ENCODE measurements around the gene MVB12B. TPM values are rescaled to one million over a fixed set of nuclear protein-coding genes. Genes with fewer than 3 reads are reported as not detected.
A peak's percentile ranks its signal among the peaks of the same experiment; 100 is the strongest.

The MVB12B gene
- total and polyA plus RNA-seq, 2 of the 13 experiments (the other 11 are each of a cell fraction or from before 2014, with no cell fraction given): 12.1 to 30.1 TPM

GRCh38 chr9:126326228-126327005 lies at the start of gene MVB12B (continued):
- TF ChIP-seq, protein P1, sequence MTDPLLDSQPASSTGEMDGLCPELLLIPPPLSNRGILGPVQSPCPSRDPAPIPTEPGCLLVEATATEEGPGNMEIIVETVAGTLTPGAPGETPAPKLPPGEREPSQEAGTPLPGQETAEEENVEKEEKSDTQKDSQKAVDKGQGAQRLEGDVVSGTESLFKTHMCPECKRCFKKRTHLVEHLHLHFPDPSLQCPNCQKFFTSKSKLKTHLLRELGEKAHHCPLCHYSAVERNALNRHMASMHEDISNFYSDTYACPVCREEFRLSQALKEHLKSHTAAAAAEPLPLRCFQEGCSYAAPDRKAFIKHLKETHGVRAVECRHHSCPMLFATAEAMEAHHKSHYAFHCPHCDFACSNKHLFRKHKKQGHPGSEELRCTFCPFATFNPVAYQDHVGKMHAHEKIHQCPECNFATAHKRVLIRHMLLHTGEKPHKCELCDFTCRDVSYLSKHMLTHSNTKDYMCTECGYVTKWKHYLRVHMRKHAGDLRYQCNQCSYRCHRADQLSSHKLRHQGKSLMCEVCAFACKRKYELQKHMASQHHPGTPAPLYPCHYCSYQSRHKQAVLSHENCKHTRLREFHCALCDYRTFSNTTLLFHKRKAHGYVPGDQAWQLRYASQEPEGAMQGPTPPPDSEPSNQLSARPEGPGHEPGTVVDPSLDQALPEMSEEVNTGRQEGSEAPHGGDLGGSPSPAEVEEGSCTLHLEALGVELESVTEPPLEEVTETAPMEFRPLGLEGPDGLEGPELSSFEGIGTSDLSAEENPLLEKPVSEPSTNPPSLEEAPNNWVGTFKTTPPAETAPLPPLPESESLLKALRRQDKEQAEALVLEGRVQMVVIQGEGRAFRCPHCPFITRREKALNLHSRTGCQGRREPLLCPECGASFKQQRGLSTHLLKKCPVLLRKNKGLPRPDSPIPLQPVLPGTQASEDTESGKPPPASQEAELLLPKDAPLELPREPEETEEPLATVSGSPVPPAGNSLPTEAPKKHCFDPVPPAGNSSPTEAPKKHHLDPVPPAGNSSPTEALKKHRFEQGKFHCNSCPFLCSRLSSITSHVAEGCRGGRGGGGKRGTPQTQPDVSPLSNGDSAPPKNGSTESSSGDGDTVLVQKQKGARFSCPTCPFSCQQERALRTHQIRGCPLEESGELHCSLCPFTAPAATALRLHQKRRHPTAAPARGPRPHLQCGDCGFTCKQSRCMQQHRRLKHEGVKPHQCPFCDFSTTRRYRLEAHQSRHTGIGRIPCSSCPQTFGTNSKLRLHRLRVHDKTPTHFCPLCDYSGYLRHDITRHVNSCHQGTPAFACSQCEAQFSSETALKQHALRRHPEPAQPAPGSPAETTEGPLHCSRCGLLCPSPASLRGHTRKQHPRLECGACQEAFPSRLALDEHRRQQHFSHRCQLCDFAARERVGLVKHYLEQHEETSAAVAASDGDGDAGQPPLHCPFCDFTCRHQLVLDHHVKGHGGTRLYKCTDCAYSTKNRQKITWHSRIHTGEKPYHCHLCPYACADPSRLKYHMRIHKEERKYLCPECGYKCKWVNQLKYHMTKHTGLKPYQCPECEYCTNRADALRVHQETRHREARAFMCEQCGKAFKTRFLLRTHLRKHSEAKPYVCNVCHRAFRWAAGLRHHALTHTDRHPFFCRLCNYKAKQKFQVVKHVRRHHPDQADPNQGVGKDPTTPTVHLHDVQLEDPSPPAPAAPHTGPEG (CRISPR knock-in tag; IDR thresholded peaks at IDR 0.05): 0 out of 2 replicates have a peak, but pooled peaks have one; percentile 14
- TF ChIP-seq THAP11 (CRISPR knock-in tag; IDR thresholded peaks at IDR 0.05) (no peak), ZMAT3 (CRISPR knock-in tag; conservative IDR thresholded peaks at IDR 0.05) (no peak), BHLHE40 (IDR thresholded peaks at IDR 0.05; ENCODE audit: low read length) (no peak), ZBTB7B (CRISPR knock-in tag; IDR thresholded peaks at IDR 0.05) (peak; percentile 71; the same call in 1 of the 2 replicates), KLF9 (CRISPR knock-in tag; IDR thresholded peaks at IDR 0.05; ENCODE audit: low read depth) (no peak), SNRNP70 (IDR thresholded peaks at IDR 0.05; ENCODE audit: low read depth, low read length) (no peak), ZNF878 (CRISPR knock-in tag; IDR thresholded peaks at IDR 0.05) (no peak), PHF8 (CRISPR knock-in tag; IDR thresholded peaks at IDR 0.05) (peak; percentile 75), ZNF83 (CRISPR knock-in tag; IDR thresholded peaks at IDR 0.05; ENCODE audit: borderline replicate concordance) (no peak), ZSCAN12 (CRISPR knock-in tag; IDR thresholded peaks at IDR 0.05) (no peak), ZFX (CRISPR knock-in tag; IDR thresholded peaks at IDR 0.05; ENCODE audit: low read depth) (peak; percentile 90), SPEN (CRISPR knock-in tag; IDR thresholded peaks at IDR 0.05; ENCODE audit: low read depth) (peak; percentile 59; the same call in 1 of the 2 replicates), MED13 (CRISPR knock-in tag; IDR thresholded peaks at IDR 0.05) (no peak), ZNF850 (CRISPR knock-in tag; conservative IDR thresholded peaks at IDR 0.05) (no peak), GTF2F1 (IDR thresholded peaks at IDR 0.05; ENCODE audit: low read length) (no peak)
- TF ChIP-seq, protein P2, sequence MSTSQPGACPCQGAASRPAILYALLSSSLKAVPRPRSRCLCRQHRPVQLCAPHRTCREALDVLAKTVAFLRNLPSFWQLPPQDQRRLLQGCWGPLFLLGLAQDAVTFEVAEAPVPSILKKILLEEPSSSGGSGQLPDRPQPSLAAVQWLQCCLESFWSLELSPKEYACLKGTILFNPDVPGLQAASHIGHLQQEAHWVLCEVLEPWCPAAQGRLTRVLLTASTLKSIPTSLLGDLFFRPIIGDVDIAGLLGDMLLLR (CRISPR knock-in tag; IDR thresholded peaks at IDR 0.05): no peak
- TF ChIP-seq, protein P3, sequence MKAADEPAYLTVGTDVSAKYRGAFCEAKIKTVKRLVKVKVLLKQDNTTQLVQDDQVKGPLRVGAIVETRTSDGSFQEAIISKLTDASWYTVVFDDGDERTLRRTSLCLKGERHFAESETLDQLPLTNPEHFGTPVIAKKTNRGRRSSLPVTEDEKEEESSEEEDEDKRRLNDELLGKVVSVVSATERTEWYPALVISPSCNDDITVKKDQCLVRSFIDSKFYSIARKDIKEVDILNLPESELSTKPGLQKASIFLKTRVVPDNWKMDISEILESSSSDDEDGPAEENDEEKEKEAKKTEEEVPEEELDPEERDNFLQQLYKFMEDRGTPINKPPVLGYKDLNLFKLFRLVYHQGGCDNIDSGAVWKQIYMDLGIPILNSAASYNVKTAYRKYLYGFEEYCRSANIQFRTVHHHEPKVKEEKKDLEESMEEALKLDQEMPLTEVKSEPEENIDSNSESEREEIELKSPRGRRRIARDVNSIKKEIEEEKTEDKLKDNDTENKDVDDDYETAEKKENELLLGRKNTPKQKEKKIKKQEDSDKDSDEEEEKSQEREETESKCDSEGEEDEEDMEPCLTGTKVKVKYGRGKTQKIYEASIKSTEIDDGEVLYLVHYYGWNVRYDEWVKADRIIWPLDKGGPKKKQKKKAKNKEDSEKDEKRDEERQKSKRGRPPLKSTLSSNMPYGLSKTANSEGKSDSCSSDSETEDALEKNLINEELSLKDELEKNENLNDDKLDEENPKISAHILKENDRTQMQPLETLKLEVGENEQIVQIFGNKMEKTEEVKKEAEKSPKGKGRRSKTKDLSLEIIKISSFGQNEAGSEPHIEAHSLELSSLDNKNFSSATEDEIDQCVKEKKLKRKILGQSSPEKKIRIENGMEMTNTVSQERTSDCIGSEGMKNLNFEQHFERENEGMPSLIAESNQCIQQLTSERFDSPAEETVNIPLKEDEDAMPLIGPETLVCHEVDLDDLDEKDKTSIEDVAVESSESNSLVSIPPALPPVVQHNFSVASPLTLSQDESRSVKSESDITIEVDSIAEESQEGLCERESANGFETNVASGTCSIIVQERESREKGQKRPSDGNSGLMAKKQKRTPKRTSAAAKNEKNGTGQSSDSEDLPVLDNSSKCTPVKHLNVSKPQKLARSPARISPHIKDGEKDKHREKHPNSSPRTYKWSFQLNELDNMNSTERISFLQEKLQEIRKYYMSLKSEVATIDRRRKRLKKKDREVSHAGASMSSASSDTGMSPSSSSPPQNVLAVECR (CRISPR knock-in tag; IDR thresholded peaks at IDR 0.05; ENCODE audit: borderline replicate concordance): peak; percentile 45; the same call in 1 of the 2 replicates
- TF ChIP-seq, protein P4, sequence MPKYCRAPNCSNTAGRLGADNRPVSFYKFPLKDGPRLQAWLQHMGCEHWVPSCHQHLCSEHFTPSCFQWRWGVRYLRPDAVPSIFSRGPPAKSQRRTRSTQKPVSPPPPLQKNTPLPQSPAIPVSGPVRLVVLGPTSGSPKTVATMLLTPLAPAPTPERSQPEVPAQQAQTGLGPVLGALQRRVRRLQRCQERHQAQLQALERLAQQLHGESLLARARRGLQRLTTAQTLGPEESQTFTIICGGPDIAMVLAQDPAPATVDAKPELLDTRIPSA (CRISPR knock-in tag; IDR thresholded peaks at IDR 0.05; ENCODE audit: borderline replicate concordance): no peak
